ENCODE measurements around the gene CA5A.
"Not testable (repeated sequence)": the region's sequence is repeated elsewhere in the genome, so short reads cannot be mapped to it uniquely, and the experiment has no call there.

The CA5A gene

DNA sequence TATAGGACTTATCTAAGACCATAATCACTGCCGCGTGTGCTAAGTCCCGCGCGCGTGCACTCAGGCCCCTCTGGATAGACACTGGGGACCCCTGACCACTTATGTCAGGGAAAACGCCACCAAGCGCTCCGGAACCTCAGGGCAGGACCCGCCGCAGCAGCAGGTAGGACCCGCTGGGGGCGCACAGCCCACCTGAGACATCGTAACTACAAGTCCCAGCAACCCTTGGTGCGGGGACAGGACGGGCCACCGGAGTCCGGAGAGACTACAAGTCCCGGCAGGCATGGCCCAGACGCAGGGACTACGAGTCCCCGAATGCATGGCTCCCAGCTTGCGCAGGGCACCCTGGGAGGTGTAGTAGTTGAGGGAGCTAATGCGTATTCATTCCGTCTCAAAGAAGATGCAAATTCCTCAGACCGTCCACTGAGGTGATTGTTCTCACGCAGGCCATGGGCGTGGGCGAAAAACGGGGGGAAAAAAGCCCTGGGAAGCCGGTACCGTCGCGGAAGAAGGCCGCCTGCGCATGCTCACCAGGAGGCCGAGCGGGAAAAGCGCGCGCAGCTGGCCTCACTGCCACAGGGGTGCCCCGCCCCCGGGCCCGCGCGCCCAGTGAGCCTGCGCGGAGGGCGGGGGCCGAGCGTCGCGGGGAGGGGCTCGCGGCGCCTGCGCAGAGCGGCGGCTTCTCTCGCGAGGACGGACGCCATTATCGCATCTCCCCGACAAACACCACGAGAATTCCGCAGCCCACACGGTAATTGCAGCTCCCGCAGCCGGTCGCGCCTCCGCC, 14.6 kb upstream of the CA5A start, which contains the start of gene BANP:
TSS of gene BANP (plus strand) at position 670 of the 787 bp plus-strand sequence. CDS start 23,682 bp downstream, outside the sequence.
- DNase-seq: peak; percentile 95 to 100 (median 98)
- intact Hi-C loops (cut with DNase I): loop anchor here (10.0 kb wide), 1 partner anchor 484 kb away; no protein-coding TSS in a partner anchor

DNA sequence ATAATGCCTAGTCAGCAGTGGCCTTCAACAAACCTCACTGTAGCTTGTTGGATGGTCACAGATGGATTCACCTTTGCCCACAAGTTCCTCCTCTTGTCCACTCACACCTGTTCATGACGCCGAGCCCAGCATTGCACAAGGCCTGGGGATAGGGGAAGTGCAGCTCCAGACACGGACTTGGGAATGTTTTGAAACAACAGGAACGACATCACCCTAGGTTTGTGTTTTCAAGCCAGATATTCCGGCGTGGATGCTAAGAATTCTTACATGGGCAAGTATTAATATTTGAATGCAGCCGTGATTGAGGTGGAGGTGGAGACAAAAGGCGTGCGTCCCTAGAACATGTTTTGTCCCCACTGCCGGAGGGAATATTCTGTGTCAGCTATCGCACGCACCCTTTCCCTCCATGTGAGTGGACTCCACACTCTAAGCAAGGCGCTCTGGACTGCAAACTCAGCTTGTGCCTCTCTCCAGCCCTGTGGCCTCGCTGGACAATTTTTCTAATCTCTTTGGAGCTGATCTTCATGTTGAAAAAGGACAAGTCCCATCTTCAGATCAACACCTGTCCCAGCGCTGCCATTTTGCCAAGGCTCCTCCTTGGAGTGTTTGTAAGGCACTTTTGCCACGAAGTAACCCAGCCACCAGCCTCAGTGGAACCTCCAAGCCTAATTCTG, 12.9 kb upstream of the CA5A start:
- intact Hi-C loops (cut with DNase I): no loop called here
- peak in 2 of 10 donors; percentile 59 to 67 for DNase-seq

DNA sequence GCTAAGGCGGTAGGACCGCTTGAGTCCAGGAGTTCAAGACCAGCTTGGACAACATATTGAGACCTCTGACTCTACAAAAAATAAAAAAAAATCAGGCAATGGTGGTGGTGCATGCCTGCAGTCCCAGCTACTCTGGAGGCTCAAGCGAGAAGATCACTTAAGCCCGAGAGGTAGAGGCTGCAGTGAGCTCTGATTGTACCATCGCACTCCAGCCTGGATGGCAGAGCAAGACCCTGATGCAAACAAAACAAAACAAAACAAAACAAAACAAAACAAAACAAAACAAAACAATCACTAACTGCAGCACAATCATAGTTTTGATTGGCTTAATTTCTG, 12.4 kb upstream of the CA5A start:
- peak in 2 of 10 donors; percentile 0 to 29 for DNase-seq
- intact Hi-C loops (cut with DNase I): no loop called here

DNA sequence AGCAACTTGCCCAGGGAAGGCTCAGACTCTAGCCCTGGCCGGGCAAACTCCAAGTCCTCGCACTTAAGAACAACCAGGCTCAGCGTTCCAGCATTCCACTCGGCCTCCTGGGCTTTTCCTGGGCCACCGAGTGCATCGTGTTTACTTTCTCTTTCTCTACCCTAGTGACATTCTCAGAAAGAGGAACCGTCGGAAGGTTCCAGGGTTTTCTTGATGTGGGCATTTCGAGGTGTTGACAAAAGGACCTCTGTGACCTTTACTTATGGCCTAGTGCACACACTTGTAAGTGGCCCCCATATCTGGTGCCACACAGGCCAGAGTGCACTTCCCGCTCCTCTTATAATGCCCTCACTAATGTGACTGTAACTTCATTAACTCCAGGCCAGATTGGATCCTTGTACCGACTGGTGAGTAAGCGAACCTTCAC, 11.8 kb upstream of the CA5A start:
- peak in 2 of 10 donors; percentile 14 to 18 for DNase-seq
- intact Hi-C loops (cut with DNase I): no loop called here

DNA sequence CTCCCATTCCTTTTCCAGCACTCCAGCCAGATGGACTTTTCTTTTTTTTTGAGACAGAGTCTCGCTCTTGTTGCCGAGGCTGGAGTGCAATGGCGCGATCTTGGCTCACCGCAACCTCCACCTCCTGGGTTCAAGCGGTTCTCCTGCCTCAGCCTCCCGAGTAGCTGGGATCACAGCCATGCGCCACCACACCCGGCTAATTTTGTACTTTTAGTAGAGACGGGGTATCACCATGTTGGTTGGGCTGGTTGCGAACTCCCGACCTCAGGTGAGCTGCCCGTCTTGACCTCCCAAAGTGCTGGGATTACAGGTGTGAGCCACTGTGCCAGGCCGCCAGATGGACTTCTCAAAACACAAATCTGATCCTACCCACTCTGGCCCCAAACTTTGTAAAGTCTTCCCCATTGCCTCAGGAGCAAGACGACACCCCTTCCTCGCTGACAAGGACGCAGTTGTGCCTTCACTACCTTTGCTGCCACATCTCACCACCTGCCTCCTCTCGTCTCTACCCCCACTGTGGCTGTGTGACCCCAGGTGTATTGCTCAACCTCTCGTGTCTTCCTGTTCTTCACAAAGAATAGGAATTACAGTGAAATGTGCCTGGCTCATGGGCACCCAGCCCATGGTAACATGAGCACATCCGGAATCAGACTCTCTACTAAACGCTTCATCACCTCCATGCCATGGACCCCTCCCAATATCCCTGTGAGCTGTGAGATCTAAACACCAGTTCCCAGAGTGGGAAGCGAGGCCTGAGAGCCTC, 11.2 kb upstream of the CA5A start:
- peak in 3 of 10 donors; percentile 22 to 70 (median 48) for DNase-seq
- intact Hi-C loops (cut with DNase I): no loop called here

DNA sequence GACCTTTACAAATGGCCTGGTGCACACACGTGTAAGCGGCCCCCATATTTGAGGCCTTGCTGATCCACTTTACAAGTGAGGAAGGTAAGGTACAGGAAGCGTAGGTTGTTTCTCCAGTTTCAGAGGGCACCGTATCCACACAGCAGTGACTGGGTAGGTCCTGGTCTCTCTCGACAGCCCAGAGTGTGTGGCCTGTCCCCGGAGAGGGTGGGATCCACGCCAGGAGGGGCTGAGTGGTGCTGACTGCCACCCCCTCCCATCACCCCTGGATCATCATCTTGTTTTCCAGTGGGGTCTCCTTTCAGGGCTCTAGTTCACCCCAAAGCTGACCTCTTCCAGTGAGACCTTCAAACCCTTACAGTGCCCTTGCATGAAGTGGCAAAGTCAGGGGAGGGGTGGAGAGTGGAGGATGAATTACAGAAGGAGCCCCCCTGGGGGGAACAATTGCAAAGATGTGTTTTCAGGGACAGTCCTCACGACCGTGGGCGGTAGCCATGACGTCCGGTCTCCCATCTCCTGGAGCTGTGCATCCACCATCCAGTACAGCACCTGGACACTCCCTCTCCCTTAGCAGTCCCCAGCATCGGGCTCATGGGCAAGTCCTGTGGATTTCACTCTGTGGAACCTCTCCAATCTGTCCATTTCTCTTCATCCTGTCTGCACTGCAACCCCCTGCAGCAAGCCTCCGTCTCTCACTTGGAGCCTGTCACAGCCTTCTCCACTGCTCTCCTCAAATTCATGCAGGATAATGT, 10.4 kb upstream of the CA5A start:
- intact Hi-C loops (cut with DNase I): no loop called here
- DNase-seq: peak in 3 of 10 donors; percentile 55 to 74 (median 67)

DNA sequence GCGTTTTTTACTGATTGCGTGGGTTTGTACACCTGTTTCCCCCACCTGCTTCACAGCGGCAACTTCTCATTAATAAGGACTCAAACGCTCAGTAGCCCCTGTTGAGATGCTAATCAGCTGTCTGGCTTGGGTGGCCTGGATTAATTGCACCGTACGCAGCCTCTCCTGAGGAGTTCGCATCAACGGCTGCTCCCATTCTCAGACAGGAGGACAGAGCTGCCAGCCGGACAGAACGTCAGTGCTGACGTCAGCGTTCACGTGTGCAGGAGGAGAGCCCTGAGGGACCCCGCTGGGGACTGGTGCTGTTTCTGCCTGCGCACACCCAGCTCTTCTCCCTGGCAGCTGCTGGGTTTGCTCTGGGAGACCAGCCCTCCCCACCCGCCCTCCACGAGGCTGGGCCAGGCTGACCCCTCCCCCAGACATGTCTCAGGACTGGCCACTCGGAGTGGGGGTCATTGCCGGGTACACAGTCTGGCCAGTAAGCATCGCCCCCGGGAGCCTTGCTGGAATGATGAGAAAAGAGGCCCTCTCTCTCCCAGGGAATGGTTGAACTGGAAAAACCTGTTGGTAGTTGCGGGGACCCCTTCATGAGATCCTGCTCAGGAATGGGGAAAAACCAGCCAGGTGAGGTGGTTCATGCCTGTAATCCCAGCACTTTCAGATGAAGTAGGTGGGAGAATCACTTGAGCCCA, 9.2 kb upstream of the CA5A start:
- intact Hi-C loops (cut with DNase I): no loop called here
- DNase-seq: peak; percentile 64 to 97 (median 82)

DNA sequence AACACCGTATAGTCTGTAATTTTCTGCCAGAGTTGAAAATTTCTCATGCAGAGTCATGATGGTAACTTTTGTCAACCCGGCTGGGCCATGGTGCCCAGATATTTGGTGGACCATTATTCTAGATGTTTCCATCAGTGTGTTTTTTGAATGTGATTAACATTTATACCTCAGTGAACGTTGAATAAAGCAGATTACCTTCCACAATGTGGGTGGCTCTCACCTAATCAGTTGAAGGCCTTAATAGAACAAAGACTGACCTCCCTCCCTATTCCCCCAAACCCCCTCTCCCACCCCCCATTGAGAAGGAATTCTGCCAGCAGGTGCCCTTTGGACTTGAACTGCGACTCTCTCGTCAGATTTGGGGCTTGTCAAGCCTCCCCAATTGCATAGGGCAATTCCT, 6.4 kb upstream of the CA5A start:
- intact Hi-C loops (cut with DNase I): no loop called here
- DNase-seq: peak in 2 of 10 donors; percentile 1 to 11

DNA sequence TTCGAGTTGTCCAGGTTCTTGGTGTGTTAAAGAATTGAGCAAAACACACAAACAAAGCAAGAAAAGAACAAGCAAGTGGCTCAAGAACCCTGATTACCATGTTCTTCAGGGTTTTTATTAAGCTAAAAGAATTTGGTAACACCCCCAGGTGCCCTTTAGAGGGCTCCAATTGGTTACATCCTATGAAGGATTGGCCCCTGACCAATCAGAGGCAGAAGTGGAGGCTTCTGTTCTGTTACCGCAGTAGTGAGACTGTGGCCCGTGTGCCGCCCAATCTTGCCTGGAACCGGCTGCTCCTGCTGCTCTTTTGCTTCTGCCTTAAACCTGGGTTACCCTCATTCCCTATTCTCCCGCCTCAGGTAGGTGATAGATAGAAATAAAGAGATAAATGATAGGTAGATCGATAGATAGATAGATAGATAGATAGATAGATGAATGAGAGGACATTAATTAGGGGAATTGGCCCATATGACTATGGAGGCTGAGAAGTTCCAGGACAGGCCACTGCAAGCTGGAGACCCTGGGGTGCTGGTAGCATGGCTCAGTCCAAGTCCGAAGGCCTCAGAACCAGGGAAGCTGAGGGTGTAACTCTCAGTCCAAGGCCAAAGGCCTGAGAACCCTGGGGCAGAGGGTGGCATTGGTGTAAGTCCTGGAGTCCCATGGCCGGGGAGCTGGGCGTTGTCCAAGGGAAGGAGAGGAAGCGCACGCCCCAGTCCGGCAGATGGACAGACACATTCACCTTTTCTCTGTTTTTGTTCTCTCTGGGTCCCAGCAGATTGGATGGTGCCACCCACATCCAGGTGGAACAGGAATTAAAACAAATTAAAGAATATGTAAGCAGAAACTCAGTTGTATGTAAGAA, 3.5 kb upstream of the CA5A start:
- DNase-seq: peak in 3 of 10 donors; percentile 27 to 59 (median 35)
- intact Hi-C loops (cut with DNase I): no loop called here

DNA sequence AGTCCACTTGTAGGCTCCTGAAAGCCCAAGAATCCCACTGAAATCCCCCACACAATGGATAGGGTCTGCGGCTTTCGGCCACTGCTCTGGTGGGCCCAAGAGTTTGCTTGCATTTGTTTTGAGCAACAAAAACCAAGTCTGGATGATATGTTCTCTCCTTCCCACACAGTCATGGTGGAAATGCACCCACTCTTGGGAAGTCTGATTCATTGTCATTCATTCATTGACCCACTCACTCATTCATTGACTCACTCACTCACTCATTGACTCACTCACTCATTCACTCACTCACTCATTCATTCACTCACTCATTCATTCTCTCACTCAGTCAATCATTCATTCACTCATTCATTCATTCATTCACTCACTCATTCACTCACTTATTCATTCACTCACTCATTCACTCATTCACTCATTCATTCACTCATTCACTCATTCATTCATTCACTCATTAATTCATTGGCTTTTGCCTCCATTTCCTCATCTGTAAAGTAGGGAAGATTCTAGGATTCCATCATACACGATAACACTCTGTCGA, 2.2 kb upstream of the CA5A start:
- intact Hi-C loops (cut with DNase I): no loop called here
- DNase-seq: peak in 2 of 10 donors; percentile 2 to 7

DNA sequence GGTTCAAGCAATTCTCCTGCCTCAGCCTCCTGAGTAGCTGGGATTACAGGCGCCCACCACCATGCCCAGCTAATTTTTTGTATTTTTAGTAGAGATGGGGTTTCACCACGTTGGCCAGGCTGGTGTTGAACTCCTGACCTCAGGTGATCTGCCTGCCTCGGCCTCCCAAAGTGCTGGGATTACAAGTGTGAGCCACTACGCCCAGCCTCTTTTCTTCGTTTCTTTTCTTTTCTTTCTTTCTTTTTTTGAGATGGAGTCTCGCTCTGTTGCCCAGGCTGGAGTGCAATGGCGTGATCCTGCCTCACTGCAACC, 858 bp upstream of the CA5A start:
- DNase-seq; intact Hi-C loops (cut with DNase I): not testable (repeated sequence)

DNA sequence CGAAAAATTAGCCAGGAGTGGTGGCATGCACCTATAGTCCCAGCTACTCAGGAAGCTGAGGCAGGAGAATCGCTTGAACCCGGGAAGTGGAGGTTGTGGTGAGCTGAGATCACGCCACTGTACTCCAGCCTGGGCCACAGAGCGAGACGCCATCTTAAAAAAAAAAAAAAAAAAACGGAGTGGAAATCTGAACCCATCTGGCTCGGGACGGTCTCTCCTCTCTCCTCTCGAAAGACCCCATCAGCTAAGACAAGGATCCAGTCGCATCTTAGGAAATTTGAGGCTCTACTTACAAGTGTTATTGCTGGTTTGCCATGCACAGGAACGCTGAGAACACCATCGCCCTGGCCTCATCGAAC, 334 bp downstream of the CA5A start:
- intact Hi-C loops (cut with DNase I); DNase-seq: not testable (repeated sequence)

DNA sequence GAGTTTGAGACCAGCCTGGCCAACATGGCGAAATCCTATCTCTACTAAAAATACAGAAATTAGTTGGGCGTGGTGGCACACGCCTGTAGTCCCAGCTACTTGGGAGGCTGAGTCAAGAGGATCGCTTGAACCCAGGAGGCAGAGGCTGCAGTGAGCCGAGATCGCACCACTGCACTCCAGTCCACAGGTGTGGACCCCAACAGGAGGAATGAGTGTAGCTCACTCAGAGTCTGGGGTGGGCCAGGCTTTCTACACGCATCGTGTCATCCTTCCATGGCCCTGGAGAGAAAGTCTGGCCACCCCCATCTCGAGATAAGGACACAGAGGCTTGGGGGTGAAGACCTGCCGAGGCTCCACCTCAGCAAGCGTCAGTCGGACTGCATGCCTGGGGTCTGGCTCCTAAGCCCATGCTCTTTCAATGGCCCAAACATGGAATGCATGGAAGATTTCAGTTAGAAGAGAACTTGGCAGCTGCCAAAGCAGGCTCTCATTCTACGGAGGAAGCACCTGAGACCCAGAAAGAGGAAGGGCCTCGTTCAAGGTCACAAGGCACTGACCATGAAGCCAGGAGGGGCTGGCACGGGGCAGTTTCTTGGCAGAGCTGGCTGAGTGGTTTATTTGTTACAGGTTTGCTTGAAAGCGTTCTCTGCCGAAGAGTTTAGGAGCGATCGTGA, 1.4 kb downstream of the CA5A start:
- DNase-seq; intact Hi-C loops (cut with DNase I): not testable (repeated sequence)

DNA sequence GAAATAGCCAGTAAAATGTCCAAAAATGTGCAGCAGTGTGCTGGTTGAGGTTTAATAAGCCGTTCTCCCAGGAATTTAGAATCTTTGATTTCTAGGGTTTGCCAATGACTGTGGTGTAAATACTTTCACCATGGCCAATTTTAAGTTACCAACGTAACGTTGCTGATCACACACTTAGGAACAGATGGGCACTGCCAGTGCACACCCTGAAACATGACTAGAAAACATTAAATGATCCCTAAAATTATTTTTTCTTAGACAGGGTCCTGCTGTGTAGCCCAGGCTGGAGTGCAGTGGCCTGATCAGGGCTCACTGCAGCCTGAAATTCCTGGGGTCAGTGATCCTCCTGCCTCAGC, 3.2 kb downstream of the CA5A start:
- intact Hi-C loops (cut with DNase I): no loop called here
- no peak for DNase-seq

DNA sequence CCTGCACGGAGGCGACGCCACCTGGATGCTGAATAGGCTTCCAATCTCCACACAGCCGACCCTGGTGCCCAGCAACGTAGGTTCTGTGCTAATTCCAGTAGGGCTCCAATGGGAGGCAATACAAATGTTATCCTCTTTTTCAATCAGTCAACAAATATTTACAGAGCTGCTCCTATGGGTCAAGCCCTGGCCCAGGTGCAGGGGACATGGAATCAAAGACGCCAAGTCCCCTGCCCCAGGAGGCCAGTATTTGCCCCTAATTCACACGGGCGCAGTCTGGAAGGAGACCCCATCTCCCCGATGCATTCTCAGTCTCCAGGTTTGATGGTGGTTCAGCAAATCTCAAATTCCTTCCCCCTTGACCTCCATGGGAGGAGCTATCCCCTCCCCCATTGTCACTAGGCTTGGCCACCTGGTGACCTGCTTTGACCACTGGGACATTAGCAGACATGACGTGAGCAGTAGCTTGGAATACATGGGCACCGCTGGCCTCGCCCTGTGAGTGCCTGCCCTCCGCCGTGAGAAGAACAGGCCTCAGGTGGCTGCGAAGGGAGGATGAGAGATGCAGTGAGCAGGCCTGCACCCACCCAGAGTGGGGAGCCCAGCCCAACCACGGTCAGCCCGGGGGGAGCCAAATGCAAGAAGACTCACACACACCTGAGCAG, 3.7 kb downstream of the CA5A start:
- peak in 1 of 10 donors; percentile 74 for DNase-seq
- intact Hi-C loops (cut with DNase I): not testable (repeated sequence)

DNA sequence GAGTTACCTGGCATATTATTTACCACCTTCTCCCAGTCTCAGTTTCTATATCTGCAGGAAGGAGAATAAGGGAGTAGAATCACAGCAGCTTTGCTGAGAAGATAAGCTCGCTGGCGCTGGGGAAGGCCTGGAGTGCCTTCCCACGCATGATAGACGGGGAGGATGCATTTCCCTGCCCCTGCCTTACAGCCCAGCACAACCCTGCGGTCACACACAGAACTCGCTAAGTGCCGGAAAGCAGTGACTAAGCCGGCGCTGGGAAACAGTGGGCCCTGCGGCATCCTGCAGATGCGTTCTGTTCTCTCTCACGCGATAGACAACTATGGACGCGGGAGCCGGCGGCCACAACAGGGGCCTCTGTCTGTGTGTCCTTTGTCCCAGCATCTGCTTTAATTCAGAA, 4.8 kb downstream of the CA5A start:
- intact Hi-C loops (cut with DNase I): no loop called here
- no peak for DNase-seq

DNA sequence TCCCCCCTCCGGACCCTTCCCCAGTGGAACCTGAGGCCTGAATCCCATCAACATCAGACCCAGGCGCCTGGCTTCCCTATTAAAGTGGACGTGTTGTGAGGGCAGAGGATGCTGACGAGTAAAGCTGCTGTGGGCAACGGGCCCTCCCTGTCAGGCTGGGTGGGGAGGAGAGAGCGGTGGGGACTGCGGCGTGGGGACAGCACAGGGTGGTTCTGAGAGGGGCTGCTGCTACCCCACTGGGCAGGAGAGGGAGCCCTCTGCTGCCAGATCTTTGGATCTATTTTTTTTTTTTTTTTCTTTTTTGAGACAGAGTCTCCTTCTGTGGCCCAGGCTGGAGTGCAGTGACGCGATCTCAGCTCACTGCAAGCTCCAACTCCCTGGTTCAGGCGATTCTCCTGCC, 5.9 kb downstream of the CA5A start:
- intact Hi-C loops (cut with DNase I): no loop called here

DNA sequence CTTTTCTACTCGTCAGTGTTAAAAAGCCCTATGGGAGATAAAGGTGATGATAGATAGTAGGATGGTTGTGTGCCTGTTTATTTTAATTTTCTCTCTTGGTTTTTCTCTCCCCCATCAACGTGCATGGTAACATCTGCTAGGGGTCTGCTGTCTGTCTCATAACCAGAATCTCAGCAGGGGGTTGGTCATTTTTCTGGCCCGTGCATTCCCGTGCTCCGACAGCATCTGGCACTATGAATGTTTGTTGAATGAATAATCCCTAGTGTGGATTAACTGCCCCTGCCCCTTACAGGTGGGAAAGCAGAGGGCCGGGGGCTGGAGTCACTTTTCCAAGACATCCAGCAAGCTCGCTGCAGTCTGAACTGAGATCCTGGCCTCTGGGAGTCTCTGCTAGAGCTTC, 6.3 kb downstream of the CA5A start:
- DNase-seq: no peak
- intact Hi-C loops (cut with DNase I): no loop called here

More for the DNA sequence above, 5.9 kb downstream of the CA5A start:
- no peak for DNase-seq

All from posterior cingulate gyrus (tissue), 11 donors.